ENCODE measurements around the gene PPP6R3.

DNA sequence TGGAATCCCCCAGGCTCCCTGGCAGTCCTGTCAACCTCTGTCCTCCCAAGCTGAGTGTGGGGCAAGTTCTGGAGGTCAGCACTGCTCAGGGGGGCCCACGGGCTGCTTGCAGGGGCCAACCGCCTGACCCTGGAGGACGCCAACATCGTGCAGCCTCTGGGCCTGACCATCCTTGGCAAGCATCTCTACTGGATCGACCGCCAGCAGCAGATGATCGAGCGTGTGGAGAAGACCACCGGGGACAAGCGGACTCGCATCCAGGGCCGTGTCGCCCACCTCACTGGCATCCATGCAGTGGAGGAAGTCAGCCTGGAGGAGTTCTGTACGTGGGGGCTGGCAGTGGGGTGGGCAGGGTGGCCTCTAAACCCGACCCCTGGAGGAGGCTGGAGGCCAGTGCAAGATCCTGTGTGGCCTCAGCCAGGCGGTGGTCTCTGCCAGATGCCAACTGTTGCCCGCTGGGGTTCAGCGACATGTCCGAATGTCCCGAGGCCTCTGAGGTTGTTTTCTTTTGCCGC, 34.6 kb upstream of the PPP6R3 start:
- TF ChIP-seq, protein P1, sequence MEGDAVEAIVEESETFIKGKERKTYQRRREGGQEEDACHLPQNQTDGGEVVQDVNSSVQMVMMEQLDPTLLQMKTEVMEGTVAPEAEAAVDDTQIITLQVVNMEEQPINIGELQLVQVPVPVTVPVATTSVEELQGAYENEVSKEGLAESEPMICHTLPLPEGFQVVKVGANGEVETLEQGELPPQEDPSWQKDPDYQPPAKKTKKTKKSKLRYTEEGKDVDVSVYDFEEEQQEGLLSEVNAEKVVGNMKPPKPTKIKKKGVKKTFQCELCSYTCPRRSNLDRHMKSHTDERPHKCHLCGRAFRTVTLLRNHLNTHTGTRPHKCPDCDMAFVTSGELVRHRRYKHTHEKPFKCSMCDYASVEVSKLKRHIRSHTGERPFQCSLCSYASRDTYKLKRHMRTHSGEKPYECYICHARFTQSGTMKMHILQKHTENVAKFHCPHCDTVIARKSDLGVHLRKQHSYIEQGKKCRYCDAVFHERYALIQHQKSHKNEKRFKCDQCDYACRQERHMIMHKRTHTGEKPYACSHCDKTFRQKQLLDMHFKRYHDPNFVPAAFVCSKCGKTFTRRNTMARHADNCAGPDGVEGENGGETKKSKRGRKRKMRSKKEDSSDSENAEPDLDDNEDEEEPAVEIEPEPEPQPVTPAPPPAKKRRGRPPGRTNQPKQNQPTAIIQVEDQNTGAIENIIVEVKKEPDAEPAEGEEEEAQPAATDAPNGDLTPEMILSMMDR (IDR thresholded peaks at IDR 0.05; ENCODE audit: extremely low read depth in 1 of 2, insufficient read depth in 1 of 2, low read depth in 1 of 2, low read length in 2 of 2): no peak
- no peak for TF ChIP-seq POLR2AphosphoS5 (IDR thresholded peaks at IDR 0.05; ENCODE audit: insufficient read depth, low read depth, low read length)
- no peak for TF ChIP-seq POLR2A (IDR thresholded peaks at IDR 0.05; ENCODE audit: low read depth, low read length)
- TF ChIP-seq EZH2 (IDR thresholded peaks at IDR 0.05; ENCODE audit: borderline replicate concordance, low read depth, low read length, severe bottlenecking): no peak

All from endothelial cell of umbilical vein (primary cell).